ENCODE data around the gene OCRL. TPM values are rescaled to one million over a fixed set of nuclear protein-coding genes. Genes with fewer than 3 reads are reported as not detected.

Gene OCRL
- polyA plus RNA-seq, 1 of the 3 experiments (the other 2 are of a cell fraction) = 18.6 TPM

GRCh38 chrX:129618997-129619396 lies 78.9 kb downstream of the OCRL start:
- ChIA-PET CTCF (no interaction called here), POLR2A (no interaction called here)
- H3K4me1 ChIP-seq (ENCODE audit: control insufficient read depth in 1 of 2, insufficient read depth in 2 of 2, low read depth in 1 of 2, low read length in 1 of 2) = no peaks in the 10 kb centered on the region

More at GRCh38 chrX:129618997-129619396, 78.9 kb downstream of the OCRL start:
- H3K4me2 ChIP-seq = no peak overlapping the region
- no peak overlapping the region for H3K4me3 ChIP-seq (ENCODE audit: low read depth in 2 of 2, low read length in 1 of 2)
- DNase-seq = no peak
- no peaks in the 10 kb centered on the region for H3K36me3 ChIP-seq (replicated peaks in 1 of 2; ENCODE audit: control insufficient read depth in 1 of 2, insufficient read depth in 2 of 2, low read length in 1 of 2)
- no peak overlapping the region for H2AFZ ChIP-seq (ENCODE audit: low read depth)
- no peaks in the 10 kb centered on the region for H3K9me2 ChIP-seq
- H3K9ac ChIP-seq = no peak overlapping the region
- TF ChIP-seq USF2 (IDR thresholded peaks at IDR 0.05; ENCODE audit: borderline replicate concordance, low read depth, low read length) (no peak), CHD2 (IDR thresholded peaks at IDR 0.05; ENCODE audit: low read length, partially characterized antibody) (no peak), TCF12 (IDR thresholded peaks at IDR 0.05) (no peak), RCOR1 (IDR thresholded peaks at IDR 0.05; ENCODE audit: low read length) (no peak), RXRA (IDR thresholded peaks at IDR 0.05; ENCODE audit: borderline replicate concordance, low read depth) (no peak), NRF1 (IDR thresholded peaks at IDR 0.05; ENCODE audit: low read depth, low read length) (no peak), PBX3 (IDR thresholded peaks at IDR 0.05) (no peak), ELF1 (IDR thresholded peaks at IDR 0.05) (no peak), REST (IDR thresholded peaks at IDR 0.05; ENCODE audit: low read depth, low read length) (no peak), RFX5 (IDR thresholded peaks at IDR 0.05; ENCODE audit: low read length) (no peak), FOXM1 (IDR thresholded peaks at IDR 0.05; ENCODE audit: low read depth) (no peak), ZBTB33 (IDR thresholded peaks at IDR 0.05; ENCODE audit: borderline replicate concordance, low read depth) (no peak), EZH2phosphoT487 (IDR thresholded peaks at IDR 0.05; ENCODE audit: borderline replicate concordance, low read depth) (no peak), SMC3 (IDR thresholded peaks at IDR 0.05; ENCODE audit: low read depth, low read length) (no peak), CTCF (IDR thresholded peaks at IDR 0.05) (no peak), GATA2 (CRISPR knock-in tag; IDR thresholded peaks at IDR 0.05) (no peak), FOXJ3 (CRISPR knock-in tag; IDR thresholded peaks at IDR 0.05) (no peak), TEAD4 (IDR thresholded peaks at IDR 0.05; ENCODE audit: borderline replicate concordance, insufficient read depth) (no peak)
- H3K27me3 ChIP-seq (ENCODE audit: insufficient read depth) = peaks cover 19% of the 10 kb centered on the region
- no peaks in the 10 kb centered on the region for H3F3A ChIP-seq (replicated peaks; ENCODE audit: insufficient read depth)
- no peaks in the 10 kb centered on the region for H3K9me3 ChIP-seq
- no peak overlapping the region for H3K27ac ChIP-seq (ENCODE audit: low read depth in 2 of 2, low read length in 1 of 2)
- WGBS (ENCODE audit: low lambda C conversion rate) = 12% methylated on average over 4 of the region's 4 CpGs
- H4K20me1 ChIP-seq (ENCODE audit: insufficient read depth) = no peaks in the 10 kb centered on the region
- H3K79me2 ChIP-seq (ENCODE audit: insufficient read depth) = no peaks in the 10 kb centered on the region

Data from SK-N-SH (cell line).